Esophagus squamous epithelium (tissue), 4 donors: ENCODE measurements around the gene ZBTB38.

Experiments
- CTCF ChIP-seq, 6 experiments: fragments of 450-650 bp in 4 of 6; fragments of 200-600 bp in 2 of 6; sonication (generic) in 2 of 6; IDR thresholded peaks; one replicate each; pipeline ENCODE4 v1.5.1; 2016 to 2019; ENCODE audit warnings: antibody characterized with exemption in 6 of 6, mild to moderate bottlenecking in 4 of 6, moderate library complexity in 4 of 6
- POLR2A ChIP-seq, 4 donors: fragments of 450-650 bp; IDR thresholded peaks; one replicate each; pipeline ENCODE4 v1.6.1; 2017; ENCODE audit warnings: antibody characterized with exemption in 4 of 4, mild to moderate bottlenecking in 4 of 4, moderate library complexity in 3 of 4

DNA sequence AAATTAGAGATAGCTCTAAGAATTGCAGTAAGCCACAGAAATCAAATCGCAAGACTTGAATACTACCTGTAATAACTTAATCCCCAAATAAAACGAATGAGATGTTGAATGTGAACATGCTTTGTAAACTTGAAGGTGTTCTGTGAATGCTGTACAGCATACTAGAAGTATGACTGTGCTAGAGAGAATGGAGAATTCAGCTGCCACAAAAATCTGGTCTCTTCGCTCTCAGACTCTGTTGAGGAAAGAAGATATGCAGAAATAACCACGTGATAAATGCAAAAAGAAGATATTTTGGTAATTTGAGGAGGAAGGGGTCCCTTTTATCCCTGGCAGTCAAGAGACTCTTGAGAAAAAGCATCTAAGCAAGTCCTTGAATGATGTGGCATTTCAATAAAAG lies 37.3 kb downstream of the ZBTB38 start:
- TF ChIP-seq CTCF (IDR thresholded peaks at IDR 0.05): no peak
- no peak for TF ChIP-seq POLR2A (IDR thresholded peaks at IDR 0.05)
